Stimulated activated CD8-positive, alpha-beta memory T cell treated with anti-CD3 and anti-CD28 coated beads, Interleukin-15, amount 100 ng/mL, for 48 hours (primary cell): ENCODE measurements around the gene EI24.

Source experiments
- DNase-seq, 2 donors: peaks; one replicate each; pipeline ENCODE4 v3.0.0-alpha.2; 2020; ENCODE audit warnings: low read depth in 2 of 2

Gene EI24

GRCh38 chr11:125579811-125580210 lies 10.5 kb downstream of the EI24 start:
- DNase-seq: no peak

DNA sequence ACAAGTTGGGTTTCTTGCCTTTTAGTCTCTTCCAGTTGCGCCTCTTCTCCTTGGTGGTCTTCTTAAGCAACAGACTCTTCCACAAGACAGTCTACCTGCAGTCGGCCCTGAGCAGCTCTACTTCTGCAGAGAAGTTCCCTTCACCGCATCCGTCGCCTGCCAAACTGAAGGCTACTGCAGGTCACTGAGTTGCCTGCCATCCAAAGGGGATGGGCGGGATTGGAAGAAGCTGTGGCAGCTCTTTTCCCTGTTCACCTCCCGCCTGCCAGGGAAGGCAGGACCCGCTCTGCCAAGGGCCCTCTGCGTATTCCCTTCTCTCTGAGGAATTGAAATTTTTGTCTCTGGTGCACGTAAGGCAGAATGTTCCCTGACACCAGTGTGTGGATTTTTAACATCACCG lies 14.2 kb downstream of the EI24 start:
- no peak for DNase-seq

- no peak for DNase-seq
These were observed 16.2 kb downstream of the EI24 start for GRCh38 chr11:125585487-125585886.

DNA sequence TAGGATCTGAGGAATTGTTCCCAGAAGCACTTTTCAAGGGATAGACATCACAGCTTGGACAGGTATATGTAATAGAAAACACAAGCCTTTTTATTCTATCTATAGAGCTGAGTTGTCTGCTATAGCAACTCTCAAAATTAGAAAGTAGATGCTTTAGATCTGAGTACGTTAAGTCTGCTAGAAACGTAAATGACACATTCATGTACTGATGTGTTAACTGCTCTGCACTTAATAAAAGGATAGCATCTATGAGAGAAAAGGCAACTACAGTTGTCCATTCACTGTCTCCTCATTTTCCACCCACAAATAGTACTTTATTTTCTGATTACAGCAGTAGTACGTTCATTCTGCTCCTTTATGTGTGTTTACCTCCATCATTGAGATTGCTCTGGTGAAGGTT lies 17.3 kb downstream of the EI24 start:
- no peak for DNase-seq

DNA sequence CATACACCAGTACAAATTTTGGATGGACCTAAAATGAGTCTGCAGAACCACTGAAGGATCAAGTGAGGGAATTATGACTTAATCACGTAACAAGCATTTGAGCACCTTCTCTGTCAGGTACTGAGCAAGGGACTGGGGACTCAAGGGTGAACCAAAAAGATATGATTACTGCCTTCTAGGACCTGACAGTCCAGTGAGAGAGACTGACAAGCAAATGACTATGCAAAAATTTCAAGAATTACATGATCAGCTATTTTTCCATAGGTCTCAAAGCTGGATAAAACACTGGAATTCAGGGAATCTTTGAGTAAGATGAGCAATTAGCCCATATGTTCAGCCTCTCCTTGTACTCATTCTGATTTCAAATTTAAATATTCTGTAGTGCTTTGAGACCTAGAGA lies 18.2 kb downstream of the EI24 start:
- DNase-seq: no peak

GRCh38 chr11:125588505-125588904 lies 19.2 kb downstream of the EI24 start:
- no peak for DNase-seq

GRCh38 chr11:125591649-125592304 lies 22.5 kb downstream of the EI24 start:
- DNase-seq: peak in 1 of 2 donors; percentile 9

- DNase-seq: peak; percentile 95 to 97
These were observed 23.2 kb downstream of the EI24 start, which contains the start of gene STT3A for GRCh38 chr11:125592305-125593113. Gene STT3A, plus strand, starts transcription at chr11:125592852. Its CDS starts 3,064 bp downstream, at chr11:125595916.

GRCh38 chr11:125593114-125593820 lies 24.0 kb downstream of the EI24 start:
- DNase-seq: no peak

- no peak for DNase-seq
These were observed 25.7 kb downstream of the EI24 start for GRCh38 chr11:125594958-125595357.

- DNase-seq: no peak
These were observed 31.4 kb downstream of the EI24 start for GRCh38 chr11:125600663-125601062.

DNA sequence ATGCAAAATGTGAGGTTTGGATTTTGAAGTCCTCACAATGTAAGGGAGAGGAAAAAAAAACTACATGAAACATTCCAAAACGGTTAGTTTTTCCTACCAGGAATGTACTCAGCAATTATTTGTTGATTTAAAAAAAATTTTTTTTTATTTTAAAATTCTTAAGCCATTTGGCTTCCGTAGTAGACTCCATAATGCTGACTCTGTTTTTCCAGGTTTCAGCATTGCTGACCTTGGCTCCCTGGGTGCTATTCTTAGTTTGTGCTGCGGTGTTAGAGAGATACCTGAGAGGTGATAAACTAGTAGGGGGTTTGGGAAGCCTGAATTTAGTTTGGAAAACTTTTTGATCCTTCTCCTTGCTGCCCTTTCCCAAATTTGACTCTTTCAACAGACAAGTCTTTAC lies 33.9 kb downstream of the EI24 start:
- DNase-seq: no peak

GRCh38 chr11:125605417-125605816 lies 36.1 kb downstream of the EI24 start:
- no peak for DNase-seq

GRCh38 chr11:125609545-125609944 lies 40.3 kb downstream of the EI24 start:
- no peak for DNase-seq

GRCh38 chr11:125618383-125618782 lies 49.1 kb downstream of the EI24 start:
- no peak for DNase-seq

- no peak for DNase-seq
These were observed 52.7 kb downstream of the EI24 start for GRCh38 chr11:125621995-125622394.

DNA sequence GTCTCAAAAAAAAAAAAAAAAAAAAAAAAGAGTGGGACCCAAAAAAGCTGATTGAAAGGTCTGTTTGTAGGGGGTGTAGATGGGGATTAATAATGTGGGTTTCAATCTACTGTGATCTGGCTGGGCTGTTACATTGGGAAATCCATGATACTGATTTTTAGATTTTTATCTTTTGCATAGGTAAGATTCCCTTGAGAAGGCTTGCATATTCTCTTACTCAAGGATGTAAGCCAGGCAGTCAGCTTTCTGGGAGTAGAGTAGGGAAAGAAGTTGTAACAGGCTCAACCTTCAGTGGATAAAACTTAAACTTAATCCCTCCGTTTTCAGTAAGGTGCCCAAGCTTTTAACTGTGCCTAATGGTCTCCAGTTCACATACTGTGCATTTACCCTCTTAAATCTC lies 53.8 kb downstream of the EI24 start:
- no peak for DNase-seq

- no peak for DNase-seq
These were observed 55.5 kb downstream of the EI24 start, which contains the start of gene CHEK1 for GRCh38 chr11:125624756-125625213. Gene CHEK1, plus strand, starts transcription at chr11:125625163. Its CDS starts 1,606 bp downstream, at chr11:125626769.

DNA sequence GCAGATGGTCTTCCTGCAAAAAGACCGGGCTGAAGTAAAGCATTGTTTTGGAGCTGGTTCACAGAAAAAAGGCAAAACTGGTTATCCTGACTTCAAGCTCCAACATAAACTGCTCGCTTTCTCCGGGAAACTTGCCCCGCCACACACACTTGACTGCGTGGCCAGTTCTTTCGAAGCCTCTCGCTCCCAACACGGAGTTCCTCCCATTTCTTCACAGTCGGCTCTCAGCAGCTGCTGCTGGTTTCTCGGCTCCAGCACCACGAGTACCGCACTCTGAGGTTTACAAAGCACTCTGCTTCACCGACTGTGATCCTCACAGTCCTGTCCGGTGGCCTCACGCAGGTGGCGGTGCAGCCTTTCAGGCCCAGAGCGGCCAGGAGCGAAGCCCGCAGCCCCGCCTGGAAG lies 56.0 kb downstream of the EI24 start:
- no peak for DNase-seq

DNA sequence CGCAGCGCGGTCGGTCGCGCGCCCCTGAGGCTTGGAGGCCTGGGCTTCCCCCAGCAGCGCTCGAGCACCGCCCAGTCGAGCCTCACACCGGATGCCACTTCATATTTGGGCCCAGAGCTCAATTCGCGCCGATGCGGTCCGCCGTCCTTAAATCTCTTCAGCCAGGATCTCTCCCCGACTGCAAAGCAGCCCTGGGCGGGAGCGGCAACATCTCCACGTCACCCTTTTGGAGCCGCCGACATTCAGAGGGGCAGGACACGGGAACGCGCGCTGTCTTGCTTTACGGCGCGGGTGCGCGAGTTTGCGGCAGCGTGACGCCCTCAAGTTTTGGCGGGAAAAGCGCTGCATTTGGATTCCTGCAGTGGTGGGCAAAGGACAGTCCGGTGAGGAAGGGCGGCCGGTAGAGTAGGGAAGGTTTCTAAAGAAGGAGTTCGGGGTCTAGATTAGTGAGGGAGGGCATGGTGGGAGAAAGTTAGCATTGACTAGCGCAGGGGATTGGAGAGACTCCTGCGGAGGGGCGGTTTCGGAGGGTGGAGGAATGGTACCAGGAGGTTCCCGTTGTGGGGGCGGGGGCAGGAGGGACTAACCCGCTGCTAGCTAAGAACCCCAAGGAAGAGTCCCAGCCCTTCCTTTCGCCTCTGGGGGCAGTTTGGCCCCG lies 56.5 kb downstream of the EI24 start:
- peak; percentile 76 to 85 for DNase-seq

DNA sequence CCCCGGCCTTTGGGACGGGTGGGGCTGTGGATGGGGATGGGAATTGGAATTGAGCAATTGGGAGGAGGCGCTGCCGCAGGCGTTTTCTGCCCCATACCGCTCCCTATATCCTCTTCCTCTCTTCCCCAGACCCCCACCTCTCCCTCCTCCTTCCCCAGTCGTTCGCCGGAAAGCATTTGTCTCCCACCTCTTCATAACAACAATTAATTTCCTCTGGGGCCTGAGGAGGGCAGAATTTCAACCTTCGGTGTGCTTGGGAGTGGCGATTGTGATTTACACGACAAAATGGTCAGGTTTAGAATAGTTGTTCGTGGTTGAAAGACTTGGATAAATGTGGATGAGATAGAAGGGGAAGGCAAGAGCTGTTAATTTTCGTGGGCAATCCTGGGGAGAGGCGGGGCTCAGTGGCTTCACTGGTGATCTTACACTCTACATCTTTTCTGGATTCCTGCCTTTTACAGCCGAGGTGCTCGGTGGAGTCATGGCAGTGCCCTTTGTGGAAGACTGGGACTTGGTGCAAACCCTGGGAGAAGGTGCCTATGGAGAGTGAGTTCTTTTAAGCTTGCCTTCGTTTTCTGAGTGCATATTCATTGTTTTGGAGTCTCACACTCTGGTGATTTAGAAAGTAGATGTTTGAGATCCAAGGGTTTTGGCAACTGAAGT lies 57.1 kb downstream of the EI24 start:
- peak in 1 of 2 donors; percentile 4 for DNase-seq
